IPS DF 19.7 (cell line): ENCODE results near the gene DOCK9.

Experiments used
- DNase-seq: peaks from one replicate; pipeline ENCODE4 v3.0.0-alpha.2; 2013; ENCODE audit warnings: low read depth, low spot score

DOCK9 gene

GRCh38 chr13:98977568-98978265 lies at the start of gene DOCK9:
TSS of gene DOCK9 (minus strand) at chr13:98978064. CDS start at chr13:98977909, 155 bp downstream.
- no peak for DNase-seq

GRCh38 chr13:99027260-99027659 lies 49.4 kb upstream of the DOCK9 start:
- DNase-seq: no peak

GRCh38 chr13:99022941-99023340 lies 45.1 kb upstream of the DOCK9 start:
- DNase-seq: no peak

DNA sequence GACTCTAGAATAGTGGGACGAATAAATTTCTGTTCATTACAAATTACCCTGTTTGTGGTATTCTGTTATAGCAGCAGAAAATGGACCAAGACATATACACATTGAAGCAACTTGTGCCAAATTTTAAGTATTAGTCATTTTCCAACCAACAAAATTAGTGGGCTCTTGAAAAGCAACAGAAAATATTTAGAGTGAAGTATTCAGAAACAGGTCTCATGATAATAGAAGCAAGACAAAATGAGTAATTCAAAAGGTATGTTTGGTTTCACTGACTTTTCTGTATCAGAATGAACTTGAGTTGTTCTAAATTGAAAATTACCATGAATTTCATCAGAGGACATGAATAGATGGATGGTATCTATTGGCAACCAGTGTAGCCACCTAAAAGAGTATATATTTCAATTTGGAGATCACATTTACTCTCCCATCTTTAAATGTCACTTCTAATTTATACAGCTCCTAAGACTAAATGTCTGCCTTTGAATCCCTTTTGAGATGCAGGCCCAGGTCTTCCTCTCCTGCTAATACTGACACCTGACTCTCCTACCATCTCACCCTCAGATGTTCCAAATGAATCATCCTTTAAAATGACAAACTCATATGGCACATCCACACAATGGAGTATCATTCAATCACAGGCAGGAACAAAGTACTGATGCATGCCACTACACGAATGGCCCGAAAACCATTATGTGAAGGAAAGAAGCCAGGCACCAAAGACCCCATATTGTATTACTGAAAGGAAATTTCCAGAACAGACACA lies 40.7 kb upstream of the DOCK9 start:
- no peak for DNase-seq

DNA sequence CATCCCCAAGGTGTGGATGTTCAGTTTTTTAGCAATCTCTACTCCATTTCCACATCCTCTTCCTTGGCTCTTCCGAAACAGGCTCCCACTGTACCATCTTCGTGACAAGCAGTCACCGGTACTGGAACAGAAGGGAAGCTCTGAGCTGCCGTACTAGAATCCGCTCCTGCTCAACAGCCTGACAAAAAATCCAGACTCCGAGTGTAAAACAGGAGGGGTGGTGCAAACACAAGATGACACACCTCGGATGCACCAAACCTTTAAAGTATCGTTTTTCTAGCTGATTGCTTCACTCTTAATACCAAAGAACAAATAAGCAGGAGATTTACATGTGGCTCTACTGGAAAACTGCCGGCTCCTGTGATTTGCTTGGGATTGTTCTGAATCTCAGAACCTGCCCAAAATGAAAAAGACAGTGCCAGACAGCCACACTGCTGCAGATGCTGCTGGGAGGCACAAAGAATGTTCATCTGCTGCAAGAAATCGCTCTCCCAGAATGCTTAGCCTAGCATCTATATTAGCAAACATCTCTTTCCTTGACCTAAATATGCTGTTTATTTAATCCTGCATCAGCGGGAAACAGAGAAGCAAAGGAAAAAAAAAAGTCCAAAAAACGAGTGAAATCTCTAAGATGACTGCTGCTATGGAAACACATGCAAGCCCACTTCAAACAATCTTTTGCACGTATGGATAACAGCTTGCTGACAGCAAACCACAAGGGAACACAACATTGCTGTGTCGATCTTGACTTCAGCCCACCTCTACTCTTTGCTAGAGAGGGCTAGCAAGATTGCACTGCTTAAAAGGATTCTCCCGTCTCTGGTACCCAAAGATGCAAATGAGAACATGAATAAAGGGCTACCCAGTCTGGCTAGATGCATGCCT lies 38.0 kb upstream of the DOCK9 start:
- no peak for DNase-seq

DNA sequence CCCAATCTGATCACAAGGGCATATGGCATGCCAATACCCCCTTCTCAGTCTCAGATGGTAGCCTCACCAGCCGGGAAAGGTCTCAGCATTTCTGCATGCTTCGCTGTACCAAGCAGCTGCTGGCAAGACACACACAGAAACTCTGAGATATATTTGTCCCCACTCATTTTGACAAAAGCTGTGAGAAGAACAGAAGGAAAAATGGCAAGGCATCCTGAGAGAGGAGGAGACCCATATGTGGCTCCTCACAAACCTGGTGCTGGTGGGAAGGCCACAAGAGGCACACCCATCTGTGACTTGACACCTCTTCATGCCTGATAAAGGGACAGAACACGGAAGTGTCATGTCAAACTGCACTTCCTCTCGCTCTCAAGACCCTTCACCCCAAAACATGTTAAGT lies 36.7 kb upstream of the DOCK9 start:
- no peak for DNase-seq

GRCh38 chr13:99013951-99014350 lies 36.1 kb upstream of the DOCK9 start:
- DNase-seq: no peak

GRCh38 chr13:99012539-99012938 lies 34.7 kb upstream of the DOCK9 start:
- no peak for DNase-seq

DNA sequence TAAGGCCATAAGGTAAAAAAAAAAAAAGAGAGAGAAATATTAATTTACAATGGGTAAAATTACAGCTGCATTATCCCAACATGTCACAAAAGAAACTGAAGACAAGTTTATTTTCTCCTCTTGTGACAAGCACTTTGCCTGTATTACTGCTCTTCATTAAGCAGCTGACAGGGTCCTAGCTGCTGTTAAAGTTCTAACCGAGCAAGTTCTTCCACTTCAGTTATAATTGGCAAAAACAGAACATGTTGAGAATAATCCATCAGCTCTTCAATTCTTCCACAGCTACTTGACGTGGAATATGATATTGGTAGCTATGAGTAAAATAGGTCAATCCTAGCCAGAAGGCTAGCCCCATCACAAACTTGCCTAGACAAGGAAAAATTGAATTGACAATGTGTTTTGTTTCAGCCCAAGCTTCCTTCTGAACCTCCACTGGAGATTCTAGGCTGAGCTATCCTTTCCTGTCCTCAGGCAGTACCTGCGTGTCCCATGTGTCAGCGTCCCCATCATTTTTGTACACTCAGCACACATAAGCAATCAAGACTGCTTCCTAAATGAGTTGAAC lies 32.2 kb upstream of the DOCK9 start:
- DNase-seq: no peak

GRCh38 chr13:99008577-99008976 lies 30.7 kb upstream of the DOCK9 start:
- no peak for DNase-seq

DNA sequence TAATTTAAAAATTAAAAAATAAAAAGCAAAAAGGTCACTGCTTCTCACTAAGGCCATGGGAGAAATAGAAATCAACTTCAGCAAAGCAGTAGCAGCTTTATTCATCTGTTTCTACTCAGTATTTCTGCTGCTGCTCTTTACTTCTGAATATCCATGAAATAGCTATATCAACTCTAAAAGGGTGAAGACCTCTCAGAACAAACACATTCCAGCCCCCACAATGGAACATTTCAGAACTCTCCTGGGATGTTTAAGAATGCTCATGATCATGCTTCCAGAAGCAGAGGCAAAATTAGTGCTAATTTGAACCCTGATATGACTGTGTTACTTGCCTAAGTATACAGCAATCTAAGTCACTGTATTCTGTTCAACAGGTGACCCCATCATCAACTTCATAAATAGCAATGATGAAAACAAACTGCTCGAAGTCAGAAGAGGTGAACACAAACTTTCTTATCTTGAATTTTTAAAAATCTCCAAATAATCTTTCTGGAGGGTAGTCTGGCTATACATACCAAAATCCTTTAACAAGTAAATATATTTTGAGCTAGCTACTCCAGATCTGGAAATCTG lies 29.6 kb upstream of the DOCK9 start:
- DNase-seq: no peak

GRCh38 chr13:99005609-99006008 lies 27.7 kb upstream of the DOCK9 start:
- no peak for DNase-seq

DNA sequence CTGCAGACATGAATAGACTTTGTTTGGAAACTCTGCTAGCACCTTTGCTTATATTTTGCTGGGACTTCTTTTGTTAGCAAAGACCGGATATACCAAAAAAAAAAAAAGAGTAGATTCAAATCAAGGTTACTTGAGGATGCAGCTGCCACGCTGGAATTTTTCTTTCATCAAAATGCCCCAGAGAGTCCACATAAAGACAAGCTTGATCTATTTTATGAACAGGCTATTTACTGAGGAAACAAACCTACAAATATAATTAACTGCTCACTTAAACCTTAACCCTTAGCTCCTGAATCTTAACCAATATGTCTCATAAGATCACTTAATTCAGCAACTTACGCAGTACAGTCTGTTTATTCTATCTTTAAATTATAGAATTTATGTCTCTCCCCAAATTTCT lies 27.1 kb upstream of the DOCK9 start:
- DNase-seq: no peak

DNA sequence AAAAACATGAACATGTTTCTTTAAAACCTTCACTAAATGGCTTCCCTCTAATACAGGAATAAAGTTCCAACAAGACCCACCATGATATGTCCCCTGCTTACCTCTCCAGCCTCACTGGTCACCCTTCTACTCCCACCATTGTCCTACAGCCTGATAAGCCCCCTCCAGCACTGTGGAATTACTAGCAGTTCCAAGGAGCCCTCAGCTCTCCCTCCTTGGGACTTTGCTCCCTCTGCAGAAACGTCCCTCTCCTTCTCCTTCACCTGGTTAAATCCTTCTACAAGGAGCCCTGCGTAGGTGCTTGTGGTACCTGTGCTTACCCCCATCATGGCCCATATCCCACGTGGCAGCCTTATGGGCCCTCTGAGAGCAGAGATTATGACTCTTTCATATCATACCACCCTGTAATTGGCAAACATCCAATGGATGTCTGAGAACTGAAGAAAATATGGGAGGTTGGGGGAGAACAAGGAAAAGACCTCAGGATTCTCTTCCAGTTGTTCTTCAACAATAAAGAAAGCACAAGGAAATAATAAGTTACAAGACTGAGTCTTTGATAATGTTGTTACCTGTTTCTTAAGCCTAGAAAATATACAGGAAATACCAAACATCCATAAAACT lies 26.1 kb upstream of the DOCK9 start:
- no peak for DNase-seq

- DNase-seq: no peak
Observed at GRCh38 chr13:99003186-99003585, 25.3 kb upstream of the DOCK9 start.

DNA sequence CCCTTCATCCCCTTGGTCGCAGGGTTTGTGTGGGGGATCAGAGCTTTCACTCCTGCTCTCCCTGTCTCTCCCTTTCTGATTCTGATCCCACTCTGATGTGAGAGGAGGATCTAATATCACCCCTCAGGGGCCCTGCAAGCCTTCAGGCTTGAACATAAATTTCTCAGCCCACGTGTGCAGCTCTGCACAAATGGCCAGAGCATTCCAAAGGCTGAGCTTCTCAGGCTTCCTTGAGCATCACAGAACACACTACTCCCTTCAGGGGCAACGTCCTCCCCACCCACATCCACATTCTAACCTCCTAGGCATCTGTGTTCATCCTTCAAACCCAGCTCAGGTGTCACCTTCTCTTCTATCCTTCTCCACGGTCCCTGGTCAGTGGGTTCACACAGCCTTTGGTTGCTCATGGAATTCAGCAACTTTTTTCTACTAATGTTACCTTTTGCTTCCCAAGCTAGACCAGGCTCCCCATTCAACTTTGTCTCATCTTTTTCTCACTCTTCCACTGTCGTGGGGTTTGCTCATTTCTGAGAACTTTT lies 24.4 kb upstream of the DOCK9 start:
- no peak for DNase-seq

DNA sequence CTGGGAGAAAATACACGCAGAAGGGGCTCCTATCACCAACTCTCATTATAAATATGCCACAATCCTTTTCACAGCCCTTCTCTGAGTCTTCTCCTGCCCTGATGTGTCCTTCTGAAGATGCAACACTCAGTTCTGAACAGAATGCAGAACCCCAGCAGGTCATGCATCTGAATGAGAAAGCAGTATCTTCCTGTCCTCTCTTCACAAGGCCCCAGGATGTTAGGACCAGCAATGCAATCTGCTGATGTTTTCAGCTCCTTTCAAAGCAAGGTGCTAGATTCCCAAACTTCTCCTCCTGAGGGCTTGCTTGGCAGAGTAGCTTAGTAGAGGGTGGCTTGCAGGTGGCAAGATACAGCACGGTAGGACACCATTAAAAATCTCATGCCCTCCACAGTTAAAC lies 22.3 kb upstream of the DOCK9 start:
- DNase-seq: no peak

- no peak for DNase-seq
Observed at GRCh38 chr13:98999639-98999952, 21.7 kb upstream of the DOCK9 start.

GRCh38 chr13:98998831-98999638 lies 21.2 kb upstream of the DOCK9 start:
- DNase-seq: no peak
